ENCODE measurements around the gene SIN3A.
"Not testable (repeated sequence)": the region's sequence is repeated elsewhere in the genome, so short reads cannot be mapped to it uniquely, and the experiment has no call there.

The SIN3A gene

GRCh38 chr15:75454471-75455378, 3.2 kb upstream of the SIN3A start:
- H3K9me3 Mint-ChIP-seq: no peaks in the 10 kb centered on the region
- peak overlapping the region; percentile 96 for H3K27ac Mint-ChIP-seq
- peak overlapping the region; percentile 90 for H3K4me3 Mint-ChIP-seq
- intact Hi-C loops (cut with micrococcal nuclease): loop anchor here (5.0 to 10.0 kb wide), 5 partner anchors 123 to 667 kb away; partner anchors contain the start of genes PPCDC, PTPN9, SNUPN and SNX33
- peaks cover 43% of the 10 kb centered on the region for H3K4me1 Mint-ChIP-seq (ENCODE audit: low read depth)
- no peaks in the 10 kb centered on the region for H3K27me3 Mint-ChIP-seq
- peaks cover 31% of the 10 kb centered on the region for H3K36me3 Mint-ChIP-seq (ENCODE audit: low read depth)

- no peaks in the 10 kb centered on the region for H3K9me3 Mint-ChIP-seq
- intact Hi-C loops (cut with micrococcal nuclease): loop anchor here (5.0 to 10.0 kb wide), 5 partner anchors 123 to 667 kb away; partner anchors contain the start of genes PPCDC, PTPN9, SNUPN and SNX33
- peak overlapping the region; percentile 96 for H3K27ac Mint-ChIP-seq
- H3K36me3 Mint-ChIP-seq (ENCODE audit: low read depth): peaks cover 31% of the 10 kb centered on the region
- H3K4me3 Mint-ChIP-seq: peak overlapping the region; percentile 90
- no peaks in the 10 kb centered on the region for H3K27me3 Mint-ChIP-seq
- H3K4me1 Mint-ChIP-seq (ENCODE audit: low read depth): peaks cover 47% of the 10 kb centered on the region
Measured at GRCh38 chr15:75453703-75454470, 2.4 kb upstream of the SIN3A start.

GRCh38 chr15:75452865-75453702, 1.6 kb upstream of the SIN3A start:
- peaks cover 54% of the 10 kb centered on the region for H3K4me1 Mint-ChIP-seq (ENCODE audit: low read depth)
- peak overlapping the region; percentile 96 for H3K27ac Mint-ChIP-seq
- intact Hi-C loops (cut with micrococcal nuclease): loop anchor here (5.0 to 10.0 kb wide), 5 partner anchors 124 to 666 kb away; partner anchors contain the start of genes PPCDC, PTPN9, SNUPN and SNX33
- no peaks in the 10 kb centered on the region for H3K9me3 Mint-ChIP-seq
- peaks cover 31% of the 10 kb centered on the region for H3K36me3 Mint-ChIP-seq (ENCODE audit: low read depth)
- peak overlapping the region; percentile 90 for H3K4me3 Mint-ChIP-seq
- H3K27me3 Mint-ChIP-seq: no peaks in the 10 kb centered on the region

DNA sequence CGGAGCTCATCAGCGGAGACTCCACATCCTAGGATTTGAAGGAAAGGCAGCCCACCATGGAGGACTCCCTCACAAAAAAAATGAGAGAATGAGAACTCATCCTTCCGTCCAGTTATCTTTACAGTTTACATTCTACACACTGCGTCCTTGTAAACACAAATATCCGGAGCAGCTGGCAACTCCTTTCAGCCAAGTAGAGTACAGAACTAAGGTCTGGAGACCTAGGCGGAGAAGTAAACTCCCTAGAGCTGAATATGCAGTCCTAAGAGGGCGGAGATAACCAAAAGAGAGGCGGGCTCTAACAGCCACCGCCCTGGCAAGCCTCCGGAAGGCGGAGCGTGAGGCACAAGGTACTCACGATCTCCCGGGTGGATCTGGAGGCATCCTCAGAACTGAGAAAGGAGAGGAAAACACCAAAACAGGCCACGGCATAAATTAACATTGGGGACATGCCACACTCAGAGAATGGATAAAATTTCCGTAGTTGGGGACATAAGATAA, 924 bp upstream of the SIN3A start:
- intact Hi-C loops (cut with micrococcal nuclease): loop anchor here (5.0 to 10.0 kb wide), 5 partner anchors 125 to 665 kb away; partner anchors contain the start of genes PPCDC, PTPN9, SNUPN and SNX33
- H3K4me3 Mint-ChIP-seq: peak overlapping the region; percentile 90
- peaks cover 31% of the 10 kb centered on the region for H3K36me3 Mint-ChIP-seq (ENCODE audit: low read depth)
- no peaks in the 10 kb centered on the region for H3K27me3 Mint-ChIP-seq
- H3K27ac Mint-ChIP-seq: peak overlapping the region; percentile 96
- peaks cover 58% of the 10 kb centered on the region for H3K4me1 Mint-ChIP-seq (ENCODE audit: low read depth)
- H3K9me3 Mint-ChIP-seq: no peaks in the 10 kb centered on the region

GRCh38 chr15:75451202-75451673, 252 bp downstream of the SIN3A start:
- Mint-ChIP-seq H3K27ac (peak overlapping the region; percentile 96), H3K4me1 (ENCODE audit: low read depth) (peaks cover 53% of the 10 kb centered on the region)

GRCh38 chr15:75450307-75451201, 936 bp downstream of the SIN3A start:
- peaks cover 55% of the 10 kb centered on the region for H3K4me1 Mint-ChIP-seq (ENCODE audit: low read depth)

More at GRCh38 chr15:75451202-75451673, 252 bp downstream of the SIN3A start:
- Mint-ChIP-seq H3K27me3 (no peaks in the 10 kb centered on the region), H3K9me3 (no peaks in the 10 kb centered on the region), H3K4me3 (peak overlapping the region; percentile 90), H3K36me3 (ENCODE audit: low read depth) (peaks cover 40% of the 10 kb centered on the region)
- intact Hi-C loops (cut with micrococcal nuclease): loop anchor here (5.0 to 10.0 kb wide), 5 partner anchors 126 to 664 kb away; partner anchors contain the start of genes PPCDC, PTPN9, SNUPN and SNX33

DNA sequence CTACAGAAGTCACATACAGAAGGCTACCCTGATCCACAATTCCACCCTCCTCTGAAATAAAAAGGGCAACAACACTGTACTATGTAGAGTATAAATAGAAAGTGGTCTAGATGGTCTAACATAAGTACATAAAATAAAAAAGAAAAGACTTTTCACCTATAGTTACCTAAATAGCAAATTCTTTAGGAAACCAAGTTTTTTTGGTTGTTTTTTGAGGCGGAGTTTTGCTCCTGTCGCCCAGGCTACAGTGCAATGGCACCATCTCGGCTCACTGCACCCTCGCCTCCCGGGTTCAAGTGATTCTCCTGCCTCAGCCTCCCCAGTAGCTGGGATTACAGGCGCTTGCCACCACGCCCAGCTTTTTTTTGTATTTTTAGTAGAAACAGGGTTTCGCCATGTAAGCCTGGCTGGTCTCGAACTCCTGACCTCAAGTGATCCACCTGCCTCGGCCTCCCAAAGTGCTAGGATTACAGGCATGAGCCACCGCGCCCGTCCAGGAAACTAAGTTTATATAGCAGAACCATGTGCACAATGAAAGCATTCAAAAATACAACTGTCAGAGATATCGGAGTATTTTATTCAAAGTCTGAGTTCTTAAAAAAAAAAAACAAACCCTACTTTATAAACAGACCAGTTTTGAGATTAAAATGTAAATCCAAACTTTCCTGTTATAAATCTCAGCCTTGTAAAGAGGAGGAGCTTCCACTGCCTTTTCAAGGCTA, 1.7 kb downstream of the SIN3A start:
- intact Hi-C loops (cut with micrococcal nuclease): loop anchor here (5.0 to 10.0 kb wide), 5 partner anchors 128 to 662 kb away; partner anchors contain the start of genes PPCDC, PTPN9, SNUPN and SNX33
- peak overlapping the region; percentile 96 for H3K27ac Mint-ChIP-seq
- H3K4me3 Mint-ChIP-seq: peak overlapping the region; percentile 90
- H3K36me3 Mint-ChIP-seq (ENCODE audit: low read depth): peaks cover 34% of the 10 kb centered on the region
- peaks cover 55% of the 10 kb centered on the region for H3K4me1 Mint-ChIP-seq (ENCODE audit: low read depth)
- H3K27me3 Mint-ChIP-seq: no peaks in the 10 kb centered on the region
- H3K9me3 Mint-ChIP-seq: no peaks in the 10 kb centered on the region

More at GRCh38 chr15:75450307-75451201, 936 bp downstream of the SIN3A start:
- intact Hi-C loops (cut with micrococcal nuclease): loop anchor here (5.0 to 10.0 kb wide), 5 partner anchors 127 to 663 kb away; partner anchors contain the start of genes PPCDC, PTPN9, SNUPN and SNX33
- H3K36me3 Mint-ChIP-seq (ENCODE audit: low read depth): peaks cover 40% of the 10 kb centered on the region
- H3K4me3 Mint-ChIP-seq: peak overlapping the region; percentile 90
- peak overlapping the region; percentile 96 for H3K27ac Mint-ChIP-seq
- H3K9me3 Mint-ChIP-seq: no peaks in the 10 kb centered on the region
- no peaks in the 10 kb centered on the region for H3K27me3 Mint-ChIP-seq

GRCh38 chr15:75448171-75448570, 3.3 kb downstream of the SIN3A start:
- H3K27ac Mint-ChIP-seq: peak overlapping the region; percentile 63
- intact Hi-C loops (cut with micrococcal nuclease); H3K27me3 Mint-ChIP-seq; H3K9me3 Mint-ChIP-seq; H3K4me3 Mint-ChIP-seq: not testable (repeated sequence)
- H3K4me1 Mint-ChIP-seq (ENCODE audit: low read depth): peaks cover 47% of the 10 kb centered on the region
- H3K36me3 Mint-ChIP-seq (ENCODE audit: low read depth): peaks cover 33% of the 10 kb centered on the region

DNA sequence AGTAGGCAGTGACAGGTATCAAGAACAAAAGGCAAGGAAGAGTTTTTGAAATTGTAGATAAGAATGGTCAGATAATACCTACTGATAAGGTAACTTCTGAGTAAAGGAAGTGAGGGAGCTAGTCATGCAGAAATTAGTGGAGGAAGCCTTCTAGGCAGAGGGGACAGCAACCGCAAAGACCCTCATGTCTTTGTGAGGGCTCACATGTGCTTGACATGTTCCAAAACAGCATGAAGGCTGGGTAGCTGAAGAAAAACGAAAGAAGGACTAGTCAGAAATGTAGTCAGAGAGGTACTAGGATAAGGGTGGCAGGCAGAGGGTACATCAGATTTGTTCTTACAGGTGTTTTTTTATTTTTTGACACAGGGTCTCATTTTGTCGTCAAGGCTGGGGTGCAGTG, 5.3 kb downstream of the SIN3A start:
- no peaks in the 10 kb centered on the region for H3K9me3 Mint-ChIP-seq
- peaks cover 38% of the 10 kb centered on the region for H3K4me1 Mint-ChIP-seq (ENCODE audit: low read depth)
- H3K4me3 Mint-ChIP-seq: no peak overlapping the region
- H3K27me3 Mint-ChIP-seq: no peaks in the 10 kb centered on the region
- intact Hi-C loops (cut with micrococcal nuclease): no loop called here
- no peak overlapping the region for H3K27ac Mint-ChIP-seq
- peaks cover 42% of the 10 kb centered on the region for H3K36me3 Mint-ChIP-seq (ENCODE audit: low read depth)

- H3K4me3 Mint-ChIP-seq; H3K27me3 Mint-ChIP-seq; H3K27ac Mint-ChIP-seq; H3K9me3 Mint-ChIP-seq; intact Hi-C loops (cut with micrococcal nuclease): not testable (repeated sequence)
- Mint-ChIP-seq H3K4me1 (ENCODE audit: low read depth) (peaks cover 35% of the 10 kb centered on the region), H3K36me3 (ENCODE audit: low read depth) (peaks cover 42% of the 10 kb centered on the region)
Measured at GRCh38 chr15:75445324-75445723, 6.2 kb downstream of the SIN3A start.

DNA sequence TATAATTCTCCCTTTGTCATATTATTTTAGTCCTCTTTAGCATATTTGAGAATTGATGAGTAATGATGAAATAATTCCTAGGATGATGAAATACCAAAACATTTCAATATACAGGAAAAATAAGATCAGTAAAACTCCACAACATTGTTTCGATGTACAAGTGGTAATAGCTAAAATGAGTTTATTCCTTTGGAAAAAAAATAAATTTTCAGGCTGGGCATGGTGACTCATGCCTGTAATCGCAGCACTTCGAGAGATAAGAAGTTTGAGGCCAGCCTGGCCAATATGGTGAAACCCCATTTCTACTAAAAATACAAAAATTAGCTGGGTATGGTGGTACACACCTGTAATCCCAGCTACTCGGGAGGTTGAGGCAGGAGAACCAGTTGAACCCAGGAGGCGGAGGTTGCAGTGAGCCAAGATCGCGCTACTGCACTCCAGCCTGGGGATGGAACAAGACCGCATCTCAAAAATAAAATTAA, 7.5 kb downstream of the SIN3A start:
- intact Hi-C loops (cut with micrococcal nuclease); H3K4me3 Mint-ChIP-seq; H3K9me3 Mint-ChIP-seq; H3K27ac Mint-ChIP-seq; H3K27me3 Mint-ChIP-seq: not testable (repeated sequence)
- Mint-ChIP-seq H3K4me1 (ENCODE audit: low read depth) (peaks cover 27% of the 10 kb centered on the region), H3K36me3 (ENCODE audit: low read depth) (peaks cover 52% of the 10 kb centered on the region)
